CD1c-positive myeloid dendritic cell (primary cell): ENCODE data around the gene MRPL20.
"Not testable (repeated sequence)": the region's sequence is repeated elsewhere in the genome, so short reads cannot be mapped to it uniquely, and the experiment has no call there.

ENCODE experiments used
- DNase-seq: peaks from one replicate; pipeline ENCODE4 v3.0.0-alpha.2; 2016; ENCODE audit errors: extremely low spot score

MRPL20 gene

GRCh38 chr1:1385931-1386330 lies 21.2 kb downstream of the MRPL20 start:
- no peak for DNase-seq

GRCh38 chr1:1385339-1385738 lies 21.8 kb downstream of the MRPL20 start:
- not testable (repeated sequence) for DNase-seq

GRCh38 chr1:1381294-1381693 lies 25.8 kb downstream of the MRPL20 start:
- no peak for DNase-seq

GRCh38 chr1:1380860-1381259 lies 26.2 kb downstream of the MRPL20 start:
- DNase-seq = no peak

- no peak for DNase-seq
These were observed 29.4 kb downstream of the MRPL20 start for GRCh38 chr1:1377540-1378205.

GRCh38 chr1:1376551-1377226 lies 30.4 kb downstream of the MRPL20 start:
- DNase-seq = no peak

- DNase-seq = peak; percentile 100
These were observed 32.0 kb downstream of the MRPL20 start, which contains the start of gene AURKAIP1 for GRCh38 chr1:1374929-1375662. Gene AURKAIP1, minus strand, starts transcription at chr1:1375207. Its CDS starts 451 bp downstream, at chr1:1374756.

GRCh38 chr1:1374589-1374928 lies 32.5 kb downstream of the MRPL20 start:
- no peak for DNase-seq

GRCh38 chr1:1373815-1374588 lies 33.1 kb downstream of the MRPL20 start:
- no peak for DNase-seq

GRCh38 chr1:1373051-1373814 lies 33.9 kb downstream of the MRPL20 start:
- DNase-seq = no peak

- peak; percentile 69 for DNase-seq
These were observed 35.1 kb downstream of the MRPL20 start for GRCh38 chr1:1371746-1372711.

- DNase-seq = no peak
These were observed 35.7 kb downstream of the MRPL20 start for GRCh38 chr1:1371364-1371745.

GRCh38 chr1:1370771-1371300 lies 36.3 kb downstream of the MRPL20 start:
- no peak for DNase-seq

GRCh38 chr1:1370094-1370493 lies 37.0 kb downstream of the MRPL20 start:
- DNase-seq = not testable (repeated sequence)

- no peak for DNase-seq
These were observed 39.8 kb downstream of the MRPL20 start for GRCh38 chr1:1367315-1367714.

- no peak for DNase-seq
These were observed 40.4 kb downstream of the MRPL20 start for GRCh38 chr1:1366699-1367066.

GRCh38 chr1:1365875-1366698 lies 41.0 kb downstream of the MRPL20 start:
- no peak for DNase-seq

GRCh38 chr1:1364266-1364665 lies 42.8 kb downstream of the MRPL20 start:
- no peak for DNase-seq

- DNase-seq = no peak
These were observed 45.1 kb downstream of the MRPL20 start for GRCh38 chr1:1361982-1362423.
